Ishikawa (cell line): Measurements from ENCODE around the gene MAPKBP1.

Source experiments
- CEBPB ChIP-seq: IDR thresholded peaks from 2 replicates; pipeline ENCODE4 v1.6.1; 2012
- CREB1 ChIP-seq: IDR thresholded peaks from 2 replicates; pipeline ENCODE4 v1.6.1; 2012; ENCODE audit warnings: low read depth
- EGR1 ChIP-seq: IDR thresholded peaks from 2 replicates; pipeline ENCODE4 v1.6.1; 2012
- EP300 ChIP-seq: IDR thresholded peaks from 2 replicates; pipeline ENCODE4 v1.6.1; 2012; ENCODE audit warnings: borderline replicate concordance
- FOXM1 ChIP-seq: IDR thresholded peaks from 2 replicates; pipeline ENCODE4 v1.6.1; 2012; ENCODE audit warnings: low read depth, borderline replicate concordance
- NFIC ChIP-seq: IDR thresholded peaks from 2 replicates; pipeline ENCODE4 v1.6.1; 2012
- RAD21 ChIP-seq: IDR thresholded peaks from 2 replicates; pipeline ENCODE4 v1.6.1; 2012; ENCODE audit warnings: low read depth
- TAF1 ChIP-seq: IDR thresholded peaks from 2 replicates; pipeline ENCODE4 v1.6.1; 2012; ENCODE audit warnings: low read depth, mild to moderate bottlenecking
- TCF12 ChIP-seq: IDR thresholded peaks from 2 replicates; pipeline ENCODE4 v1.6.1; 2012; ENCODE audit warnings: low read depth
- TEAD4 ChIP-seq: IDR thresholded peaks from 2 replicates; pipeline ENCODE4 v1.6.1; 2012
- YY1 ChIP-seq: IDR thresholded peaks from 2 replicates; pipeline ENCODE4 v1.6.1; 2012; ENCODE audit warnings: low read depth
- ZBTB7A ChIP-seq: IDR thresholded peaks from 2 replicates; pipeline ENCODE4 v1.6.1; 2012; ENCODE audit warnings: low read depth
- TF ChIP-seq, protein P1 (sequence below): IDR thresholded peaks from 2 replicates; pipeline ENCODE4 v1.6.1; 2012; ENCODE audit warnings: low read depth, mild to moderate bottlenecking
- TF ChIP-seq, protein P2 (sequence below): IDR thresholded peaks from 2 replicates; pipeline ENCODE4 v1.6.1; 2012
- TF ChIP-seq, protein P3 (sequence below): IDR thresholded peaks from 2 replicates; pipeline ENCODE4 v1.6.1; 2012

Gene MAPKBP1

GRCh38 chr15:41847981-41848380 lies 73.7 kb downstream of the MAPKBP1 start:
- no peak for TF ChIP-seq CREB1
- TF ChIP-seq, protein P1, sequence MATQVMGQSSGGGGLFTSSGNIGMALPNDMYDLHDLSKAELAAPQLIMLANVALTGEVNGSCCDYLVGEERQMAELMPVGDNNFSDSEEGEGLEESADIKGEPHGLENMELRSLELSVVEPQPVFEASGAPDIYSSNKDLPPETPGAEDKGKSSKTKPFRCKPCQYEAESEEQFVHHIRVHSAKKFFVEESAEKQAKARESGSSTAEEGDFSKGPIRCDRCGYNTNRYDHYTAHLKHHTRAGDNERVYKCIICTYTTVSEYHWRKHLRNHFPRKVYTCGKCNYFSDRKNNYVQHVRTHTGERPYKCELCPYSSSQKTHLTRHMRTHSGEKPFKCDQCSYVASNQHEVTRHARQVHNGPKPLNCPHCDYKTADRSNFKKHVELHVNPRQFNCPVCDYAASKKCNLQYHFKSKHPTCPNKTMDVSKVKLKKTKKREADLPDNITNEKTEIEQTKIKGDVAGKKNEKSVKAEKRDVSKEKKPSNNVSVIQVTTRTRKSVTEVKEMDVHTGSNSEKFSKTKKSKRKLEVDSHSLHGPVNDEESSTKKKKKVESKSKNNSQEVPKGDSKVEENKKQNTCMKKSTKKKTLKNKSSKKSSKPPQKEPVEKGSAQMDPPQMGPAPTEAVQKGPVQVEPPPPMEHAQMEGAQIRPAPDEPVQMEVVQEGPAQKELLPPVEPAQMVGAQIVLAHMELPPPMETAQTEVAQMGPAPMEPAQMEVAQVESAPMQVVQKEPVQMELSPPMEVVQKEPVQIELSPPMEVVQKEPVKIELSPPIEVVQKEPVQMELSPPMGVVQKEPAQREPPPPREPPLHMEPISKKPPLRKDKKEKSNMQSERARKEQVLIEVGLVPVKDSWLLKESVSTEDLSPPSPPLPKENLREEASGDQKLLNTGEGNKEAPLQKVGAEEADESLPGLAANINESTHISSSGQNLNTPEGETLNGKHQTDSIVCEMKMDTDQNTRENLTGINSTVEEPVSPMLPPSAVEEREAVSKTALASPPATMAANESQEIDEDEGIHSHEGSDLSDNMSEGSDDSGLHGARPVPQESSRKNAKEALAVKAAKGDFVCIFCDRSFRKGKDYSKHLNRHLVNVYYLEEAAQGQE: no peak
- no peak for TF ChIP-seq YY1
- no peak for TF ChIP-seq TCF12
- TF ChIP-seq FOXM1: no peak

- TF ChIP-seq ZBTB7A (no peak), RAD21 (no peak), YY1 (no peak), EP300 (no peak), CEBPB (no peak), TAF1 (no peak), FOXM1 (no peak), NFIC (no peak), CREB1 (no peak), EGR1 (no peak)
- TF ChIP-seq, protein P1: no peak
- TF ChIP-seq, protein P2, sequence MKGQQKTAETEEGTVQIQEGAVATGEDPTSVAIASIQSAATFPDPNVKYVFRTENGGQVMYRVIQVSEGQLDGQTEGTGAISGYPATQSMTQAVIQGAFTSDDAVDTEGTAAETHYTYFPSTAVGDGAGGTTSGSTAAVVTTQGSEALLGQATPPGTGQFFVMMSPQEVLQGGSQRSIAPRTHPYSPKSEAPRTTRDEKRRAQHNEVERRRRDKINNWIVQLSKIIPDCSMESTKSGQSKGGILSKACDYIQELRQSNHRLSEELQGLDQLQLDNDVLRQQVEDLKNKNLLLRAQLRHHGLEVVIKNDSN: no peak
These were observed 74.3 kb downstream of the MAPKBP1 start for GRCh38 chr15:41848631-41849030.

GRCh38 chr15:41849204-41849603 lies 74.9 kb downstream of the MAPKBP1 start:
- TF ChIP-seq CREB1 (no peak), TAF1 (no peak), TEAD4 (no peak), EP300 (no peak)

DNA sequence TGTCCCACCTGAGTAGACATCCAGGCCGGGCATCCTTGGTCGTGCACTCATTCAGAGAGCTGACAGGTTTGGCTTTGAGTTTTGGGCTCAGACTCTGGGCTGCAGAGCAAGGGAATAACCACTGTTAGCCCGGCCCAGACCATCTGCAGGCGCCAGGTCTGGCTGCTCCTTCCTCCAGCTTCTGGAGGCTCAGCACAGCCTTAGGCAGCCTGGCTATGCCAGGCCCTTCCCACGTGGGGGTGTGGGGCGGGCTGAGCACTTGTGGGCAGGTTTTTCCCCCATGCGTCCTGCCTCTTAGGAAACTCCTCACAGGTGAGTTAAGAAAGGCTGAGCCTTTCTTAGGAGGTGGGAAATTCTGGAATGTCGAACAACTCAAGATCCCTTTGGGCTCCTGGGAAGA lies 75.6 kb downstream of the MAPKBP1 start:
- TF ChIP-seq, protein P1: no peak
- no peak for TF ChIP-seq NFIC
- no peak for TF ChIP-seq YY1
- TF ChIP-seq TAF1: no peak
- TF ChIP-seq, protein P3, sequence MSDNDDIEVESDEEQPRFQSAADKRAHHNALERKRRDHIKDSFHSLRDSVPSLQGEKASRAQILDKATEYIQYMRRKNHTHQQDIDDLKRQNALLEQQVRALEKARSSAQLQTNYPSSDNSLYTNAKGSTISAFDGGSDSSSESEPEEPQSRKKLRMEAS: no peak
- no peak for TF ChIP-seq TCF12
- TF ChIP-seq, protein P2: no peak
- no peak for TF ChIP-seq ZBTB7A
- TF ChIP-seq TEAD4: no peak
- no peak for TF ChIP-seq RAD21
- no peak for TF ChIP-seq EP300
- no peak for TF ChIP-seq EGR1
- TF ChIP-seq FOXM1: no peak
- TF ChIP-seq CEBPB: no peak
- no peak for TF ChIP-seq CREB1

- TF ChIP-seq CEBPB (peak; percentile 88), FOXM1 (no peak), TEAD4 (no peak)
These were observed 76.3 kb downstream of the MAPKBP1 start for GRCh38 chr15:41850482-41851166.

GRCh38 chr15:41851167-41851523 lies 76.9 kb downstream of the MAPKBP1 start:
- TF ChIP-seq FOXM1 (no peak), CEBPB (no peak), RAD21 (no peak), TAF1 (no peak), EGR1 (no peak), CREB1 (no peak), TCF12 (no peak), EP300 (no peak), ZBTB7A (no peak), NFIC (no peak), TEAD4 (no peak)
- TF ChIP-seq, protein P3: no peak
